ENCODE results near the gene KCNC1. TPM values are rescaled to one million over a fixed set of nuclear protein-coding genes. Genes with fewer than 3 reads are reported as not detected.

KCNC1 gene
- polyA plus RNA-seq, 1 donor from 2014 or later = 8.9 TPM

DNA sequence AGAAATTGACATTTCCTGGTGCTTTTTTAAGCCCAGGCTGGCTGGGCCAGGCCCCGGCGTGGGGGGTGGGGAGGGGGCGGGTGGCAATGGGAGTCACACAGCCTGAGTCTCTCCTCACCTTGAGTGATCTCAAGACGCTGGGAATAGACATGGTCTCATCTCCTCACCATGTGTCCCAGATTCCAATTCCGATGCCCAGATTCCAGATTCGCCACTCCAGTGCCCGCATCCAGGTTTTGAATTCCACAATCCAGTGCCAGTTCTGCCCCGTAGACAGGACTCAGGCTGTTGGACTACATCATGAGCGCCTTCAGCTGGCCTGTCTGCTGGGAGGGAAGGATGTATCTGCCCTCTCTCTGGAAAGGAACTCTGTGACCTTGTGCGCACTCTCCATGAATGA, 19.1 kb downstream of the KCNC1 start:
- TF ChIP-seq, protein P1, sequence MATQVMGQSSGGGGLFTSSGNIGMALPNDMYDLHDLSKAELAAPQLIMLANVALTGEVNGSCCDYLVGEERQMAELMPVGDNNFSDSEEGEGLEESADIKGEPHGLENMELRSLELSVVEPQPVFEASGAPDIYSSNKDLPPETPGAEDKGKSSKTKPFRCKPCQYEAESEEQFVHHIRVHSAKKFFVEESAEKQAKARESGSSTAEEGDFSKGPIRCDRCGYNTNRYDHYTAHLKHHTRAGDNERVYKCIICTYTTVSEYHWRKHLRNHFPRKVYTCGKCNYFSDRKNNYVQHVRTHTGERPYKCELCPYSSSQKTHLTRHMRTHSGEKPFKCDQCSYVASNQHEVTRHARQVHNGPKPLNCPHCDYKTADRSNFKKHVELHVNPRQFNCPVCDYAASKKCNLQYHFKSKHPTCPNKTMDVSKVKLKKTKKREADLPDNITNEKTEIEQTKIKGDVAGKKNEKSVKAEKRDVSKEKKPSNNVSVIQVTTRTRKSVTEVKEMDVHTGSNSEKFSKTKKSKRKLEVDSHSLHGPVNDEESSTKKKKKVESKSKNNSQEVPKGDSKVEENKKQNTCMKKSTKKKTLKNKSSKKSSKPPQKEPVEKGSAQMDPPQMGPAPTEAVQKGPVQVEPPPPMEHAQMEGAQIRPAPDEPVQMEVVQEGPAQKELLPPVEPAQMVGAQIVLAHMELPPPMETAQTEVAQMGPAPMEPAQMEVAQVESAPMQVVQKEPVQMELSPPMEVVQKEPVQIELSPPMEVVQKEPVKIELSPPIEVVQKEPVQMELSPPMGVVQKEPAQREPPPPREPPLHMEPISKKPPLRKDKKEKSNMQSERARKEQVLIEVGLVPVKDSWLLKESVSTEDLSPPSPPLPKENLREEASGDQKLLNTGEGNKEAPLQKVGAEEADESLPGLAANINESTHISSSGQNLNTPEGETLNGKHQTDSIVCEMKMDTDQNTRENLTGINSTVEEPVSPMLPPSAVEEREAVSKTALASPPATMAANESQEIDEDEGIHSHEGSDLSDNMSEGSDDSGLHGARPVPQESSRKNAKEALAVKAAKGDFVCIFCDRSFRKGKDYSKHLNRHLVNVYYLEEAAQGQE (IDR thresholded peaks at IDR 0.05; ENCODE audit: borderline replicate concordance) = no peak
- TF ChIP-seq EZH2 (IDR thresholded peaks at IDR 0.05; ENCODE audit: borderline replicate concordance, insufficient read depth, low read length, poor library complexity, severe bottlenecking) (no peak), RAD21 (conservative IDR thresholded peaks at IDR 0.05) (no peak), TAF1 (IDR thresholded peaks at IDR 0.05; ENCODE audit: low read depth) (no peak), POLR2AphosphoS5 (IDR thresholded peaks at IDR 0.05) (no peak), EP300 (conservative IDR thresholded peaks at IDR 0.05; ENCODE audit: poor library complexity, severe bottlenecking) (no peak), MXI1 (conservative IDR thresholded peaks at IDR 0.05; ENCODE audit: poor library complexity, severe bottlenecking) (no peak), SMC3 (conservative IDR thresholded peaks at IDR 0.05; ENCODE audit: poor library complexity) (no peak)
- TF ChIP-seq, protein P2, sequence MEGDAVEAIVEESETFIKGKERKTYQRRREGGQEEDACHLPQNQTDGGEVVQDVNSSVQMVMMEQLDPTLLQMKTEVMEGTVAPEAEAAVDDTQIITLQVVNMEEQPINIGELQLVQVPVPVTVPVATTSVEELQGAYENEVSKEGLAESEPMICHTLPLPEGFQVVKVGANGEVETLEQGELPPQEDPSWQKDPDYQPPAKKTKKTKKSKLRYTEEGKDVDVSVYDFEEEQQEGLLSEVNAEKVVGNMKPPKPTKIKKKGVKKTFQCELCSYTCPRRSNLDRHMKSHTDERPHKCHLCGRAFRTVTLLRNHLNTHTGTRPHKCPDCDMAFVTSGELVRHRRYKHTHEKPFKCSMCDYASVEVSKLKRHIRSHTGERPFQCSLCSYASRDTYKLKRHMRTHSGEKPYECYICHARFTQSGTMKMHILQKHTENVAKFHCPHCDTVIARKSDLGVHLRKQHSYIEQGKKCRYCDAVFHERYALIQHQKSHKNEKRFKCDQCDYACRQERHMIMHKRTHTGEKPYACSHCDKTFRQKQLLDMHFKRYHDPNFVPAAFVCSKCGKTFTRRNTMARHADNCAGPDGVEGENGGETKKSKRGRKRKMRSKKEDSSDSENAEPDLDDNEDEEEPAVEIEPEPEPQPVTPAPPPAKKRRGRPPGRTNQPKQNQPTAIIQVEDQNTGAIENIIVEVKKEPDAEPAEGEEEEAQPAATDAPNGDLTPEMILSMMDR (IDR thresholded peaks at IDR 0.05; ENCODE audit: poor library complexity, severe bottlenecking) = no peak
- Histone ChIP-seq H3K9me2 (ENCODE audit: insufficient read depth, low read length) (no peaks in the 10 kb centered on the region), H3K36me3 (ENCODE audit: insufficient read depth, low read length) (no peaks in the 10 kb centered on the region), H4K20me1 (ENCODE audit: insufficient read depth) (no peaks in the 10 kb centered on the region), H3F3A (ENCODE audit: insufficient read depth, low read length, poor library complexity, severe bottlenecking) (no peaks in the 10 kb centered on the region), H3K4me2 (ENCODE audit: low read length) (no peak overlapping the region), H3K27me3 (ENCODE audit: insufficient read depth, low read depth, low read length) (no peaks in the 10 kb centered on the region), H3K9ac (ENCODE audit: low read length) (no peak overlapping the region), H3K4me3 (ENCODE audit: low read length) (no peak overlapping the region), H3K27ac (ENCODE audit: low read length) (no peak overlapping the region), H3K9me3 (ENCODE audit: low read length) (no peaks in the 10 kb centered on the region), H3K79me2 (replicated peaks; ENCODE audit: insufficient read depth, low read length) (peaks cover 13% of the 10 kb centered on the region), H2AFZ (ENCODE audit: low read depth, low read length) (no peak overlapping the region)

DNA sequence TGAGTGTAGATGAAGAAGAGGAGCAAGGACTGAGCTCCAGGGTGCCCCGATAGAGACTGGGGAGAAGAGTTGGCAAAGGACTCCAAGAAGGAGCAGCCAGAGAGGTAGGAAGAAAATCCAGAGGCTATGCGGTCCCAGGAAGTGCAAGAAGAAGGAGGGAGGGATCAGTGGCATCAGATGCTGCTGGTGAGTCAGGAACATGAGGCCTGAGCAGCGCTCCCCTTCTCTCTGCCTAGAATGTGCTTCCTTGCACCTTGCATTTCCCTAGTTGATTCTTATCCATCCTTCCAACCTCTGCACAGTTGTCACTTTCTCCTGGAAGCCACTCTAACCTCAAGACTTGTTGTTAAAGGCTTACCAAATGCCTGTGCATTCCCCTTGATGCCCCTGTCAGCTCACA, 21.3 kb downstream of the KCNC1 start:
- Histone ChIP-seq H3K27me3 (ENCODE audit: insufficient read depth, low read depth, low read length) (no peaks in the 10 kb centered on the region), H3K4me3 (ENCODE audit: low read length) (no peak overlapping the region), H3K4me2 (ENCODE audit: low read length) (no peak overlapping the region), H3K79me2 (replicated peaks; ENCODE audit: insufficient read depth, low read length) (peaks cover 13% of the 10 kb centered on the region), H3K36me3 (ENCODE audit: insufficient read depth, low read length) (no peaks in the 10 kb centered on the region), H2AFZ (ENCODE audit: low read depth, low read length) (no peak overlapping the region), H3K9me3 (ENCODE audit: low read length) (peaks cover 5% of the 10 kb centered on the region), H4K20me1 (ENCODE audit: insufficient read depth) (no peaks in the 10 kb centered on the region), H3K9ac (ENCODE audit: low read length) (no peak overlapping the region), H3K9me2 (ENCODE audit: insufficient read depth, low read length) (no peaks in the 10 kb centered on the region), H3K27ac (ENCODE audit: low read length) (no peak overlapping the region), H3F3A (ENCODE audit: insufficient read depth, low read length, poor library complexity, severe bottlenecking) (no peaks in the 10 kb centered on the region)
- TF ChIP-seq TAF1 (IDR thresholded peaks at IDR 0.05; ENCODE audit: low read depth) = no peak
